HG03039 (cell line): ENCODE data around the gene CYP27B1.
"Not testable (repeated sequence)": the region's sequence is repeated elsewhere in the genome, so short reads cannot be mapped to it uniquely, and the experiment has no call there.

Source experiments
- ATAC-seq: cut with Tn5 transposase; IDR thresholded peaks from one replicate; pipeline ENCODE4 v1.9.1; 2021; ENCODE audit warnings: mild to moderate bottlenecking, moderate library complexity; ENCODE audit not compliant: unreplicated experiment

CYP27B1 gene

DNA sequence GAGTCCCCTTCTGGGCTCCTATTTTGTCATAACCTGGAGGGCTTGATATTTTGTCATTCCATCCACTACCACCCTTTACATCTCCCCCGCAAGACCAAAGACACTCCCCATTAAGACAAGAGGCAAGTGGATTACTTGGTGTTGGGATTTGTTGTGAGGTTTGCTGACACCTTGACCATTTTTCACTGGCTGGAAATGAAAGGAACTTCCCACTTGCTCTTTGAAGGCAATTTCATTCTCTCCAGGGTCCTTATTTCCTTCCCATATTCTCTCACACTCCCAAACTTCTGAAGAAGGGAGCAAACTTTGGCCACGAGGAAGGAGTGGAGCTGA lies 43.3 kb downstream of the CYP27B1 start:
- no peak for ATAC-seq

DNA sequence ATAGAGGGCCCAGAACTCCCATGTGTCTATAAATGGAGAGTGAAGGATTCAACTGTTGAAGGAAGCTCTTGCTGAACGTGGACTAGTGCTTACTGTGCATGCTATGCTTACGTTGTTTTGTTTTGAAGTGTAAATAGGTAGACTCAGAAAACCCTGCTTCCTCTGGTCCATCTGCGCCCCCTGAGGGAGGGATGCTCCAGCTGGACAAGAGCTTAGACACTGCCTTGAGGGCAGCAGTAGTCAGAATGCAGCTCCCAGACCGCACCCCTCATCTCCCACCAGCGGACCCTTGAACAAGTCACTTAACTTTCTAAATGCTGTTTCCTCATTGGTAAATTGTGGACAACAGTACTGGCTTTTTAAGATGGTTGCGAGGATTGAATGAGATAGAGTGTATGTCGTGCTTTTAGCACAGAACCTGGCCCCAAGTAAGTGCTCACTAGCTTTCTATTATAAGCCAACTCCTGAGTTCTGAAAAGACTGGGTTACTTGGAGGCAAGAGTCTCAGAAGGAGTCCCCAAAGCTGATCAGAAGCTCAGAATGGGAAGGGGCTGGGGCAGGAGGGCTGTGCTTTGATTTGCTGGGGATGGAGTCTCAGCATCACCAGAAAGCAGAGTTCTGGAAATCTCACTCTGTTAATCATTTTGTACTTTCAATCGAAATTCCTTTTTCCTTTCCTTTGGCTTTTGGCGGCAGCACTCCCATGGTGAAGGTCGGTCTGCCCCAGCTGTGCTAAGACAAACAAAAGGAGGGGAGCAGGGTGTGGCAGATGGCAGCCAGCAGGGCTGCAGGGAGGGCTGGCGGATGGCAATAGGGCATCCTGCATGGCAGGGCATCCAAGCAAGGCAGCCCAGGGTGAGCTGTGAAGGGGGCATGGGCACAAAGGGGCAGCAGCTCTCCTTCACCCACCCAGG lies 43.9 kb downstream of the CYP27B1 start:
- no peak for ATAC-seq

DNA sequence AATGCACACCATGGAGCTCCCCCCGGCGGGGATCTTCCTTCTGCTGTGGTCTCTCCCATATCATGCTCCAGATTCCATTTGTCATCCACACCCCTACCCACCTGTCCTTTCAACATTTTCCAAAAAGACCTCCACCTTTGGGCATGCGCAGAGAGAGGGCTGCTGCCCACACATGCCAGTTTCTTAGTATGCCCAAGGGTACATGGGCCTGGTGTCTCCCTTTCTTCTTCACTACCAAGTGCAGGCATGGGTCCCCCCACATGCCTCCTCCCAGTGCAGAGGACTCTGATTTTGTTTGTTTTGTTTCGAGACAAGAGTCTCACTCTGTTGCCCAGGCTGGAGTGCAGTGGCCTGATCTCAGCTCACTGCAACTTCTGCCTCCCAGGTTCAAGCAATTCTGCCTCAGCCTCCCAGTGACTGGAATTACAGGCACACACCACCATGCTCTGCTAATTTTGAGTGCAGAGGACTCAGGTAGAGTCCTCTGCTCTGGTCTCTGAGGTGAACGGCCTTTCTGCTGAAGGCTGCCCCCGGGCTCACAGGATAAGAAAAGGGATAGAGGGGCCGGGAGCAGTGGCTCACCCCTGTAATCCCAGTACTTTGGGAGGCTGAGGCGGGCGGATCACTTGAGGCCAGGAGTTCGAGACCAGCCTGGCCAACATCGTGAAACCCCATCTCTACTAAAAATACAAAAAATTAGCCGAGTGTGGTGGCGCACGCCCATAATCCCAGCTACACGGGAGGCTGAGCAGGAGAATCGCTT lies 44.9 kb downstream of the CYP27B1 start:
- ATAC-seq, result not testable (repeated sequence)

DNA sequence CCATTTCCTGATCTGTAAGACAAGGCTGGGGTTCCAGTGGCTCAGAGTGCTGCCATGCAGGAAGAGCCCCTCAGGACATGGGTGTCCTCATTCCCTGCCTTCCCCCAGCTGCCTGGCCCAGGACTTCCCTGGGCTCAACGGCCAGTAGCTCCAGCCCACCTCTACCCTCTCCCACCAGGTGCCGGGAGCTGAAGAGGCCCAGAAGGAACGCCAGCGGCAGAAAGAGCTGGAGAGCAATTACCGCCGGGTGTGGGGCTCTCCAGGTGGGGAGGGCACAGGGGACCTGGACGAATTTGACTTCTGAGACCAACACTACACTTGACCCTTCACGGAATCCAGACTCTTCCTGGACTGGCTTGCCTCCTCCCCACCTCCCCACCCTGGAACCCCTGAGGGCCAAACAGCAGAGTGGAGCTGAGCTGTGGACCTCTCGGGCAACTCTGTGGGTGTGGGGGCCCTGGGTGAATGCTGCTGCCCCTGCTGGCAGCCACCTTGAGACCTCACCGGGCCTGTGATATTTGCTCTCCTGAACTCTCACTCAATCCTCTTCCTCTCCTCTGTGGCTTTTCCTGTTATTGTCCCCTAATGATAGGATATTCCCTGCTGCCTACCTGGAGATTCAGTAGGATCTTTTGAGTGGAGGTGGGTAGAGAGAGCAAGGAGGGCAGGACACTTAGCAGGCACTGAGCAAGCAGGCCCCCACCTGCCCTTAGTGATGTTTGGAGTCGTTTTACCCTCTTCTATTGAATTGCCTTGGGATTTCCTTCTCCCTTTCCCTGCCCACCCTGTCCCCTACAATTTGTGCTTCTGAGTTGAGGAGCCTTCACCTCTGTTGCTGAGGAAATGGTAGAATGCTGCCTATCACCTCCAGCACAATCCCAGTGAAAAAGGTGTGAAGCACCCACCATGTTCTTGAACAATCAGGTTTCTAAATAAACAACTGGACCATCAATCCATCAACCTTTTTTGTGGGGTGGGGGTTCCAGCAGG lies 46.0 kb downstream of the CYP27B1 start:
- ATAC-seq, result no peak

GRCh38 chr12:57719777-57720605 lies 46.9 kb downstream of the CYP27B1 start:
- ATAC-seq, result no peak

DNA sequence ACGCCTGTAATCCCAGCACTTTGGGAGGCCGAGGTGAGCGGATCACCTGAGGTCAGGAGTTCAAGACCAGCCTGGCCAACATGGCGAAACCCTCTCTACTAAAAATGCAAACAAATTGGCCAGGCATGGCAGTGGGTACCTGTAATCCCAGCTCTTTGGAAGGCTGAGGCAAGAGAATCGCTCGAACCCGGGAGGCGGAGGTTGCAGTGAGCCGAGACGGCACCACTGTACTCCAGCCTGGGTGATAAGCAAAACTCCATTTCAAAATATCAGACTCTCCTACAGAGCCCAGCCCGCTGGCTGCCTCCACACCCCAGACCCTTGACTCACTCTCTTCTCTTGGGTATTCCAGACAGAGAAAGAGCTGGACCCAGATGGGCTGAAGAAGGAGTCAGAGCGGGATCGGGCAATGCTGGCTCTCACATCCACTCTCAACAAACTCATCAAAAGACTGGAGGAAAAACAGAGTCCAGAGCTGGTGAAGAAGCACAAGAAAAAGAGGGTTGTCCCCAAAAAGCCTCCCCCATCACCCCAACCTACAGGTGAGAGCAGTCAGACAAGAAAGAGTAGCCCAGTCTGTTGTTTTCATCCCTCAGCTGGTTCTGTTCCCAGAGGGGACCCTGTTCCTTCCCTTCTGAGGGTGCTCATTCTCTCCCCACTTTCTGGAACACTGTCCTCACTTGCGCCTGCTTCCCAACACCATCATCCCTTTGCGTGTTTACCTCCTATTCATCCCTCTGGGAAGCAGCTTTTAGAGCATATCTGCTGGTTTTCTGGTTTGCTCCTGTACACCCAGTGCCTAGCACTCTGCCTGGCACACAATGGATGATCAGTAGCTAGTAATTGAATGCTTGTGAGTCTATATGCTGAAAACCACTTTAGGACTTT lies 48.0 kb downstream of the CYP27B1 start:
- ATAC-seq, result no peak

DNA sequence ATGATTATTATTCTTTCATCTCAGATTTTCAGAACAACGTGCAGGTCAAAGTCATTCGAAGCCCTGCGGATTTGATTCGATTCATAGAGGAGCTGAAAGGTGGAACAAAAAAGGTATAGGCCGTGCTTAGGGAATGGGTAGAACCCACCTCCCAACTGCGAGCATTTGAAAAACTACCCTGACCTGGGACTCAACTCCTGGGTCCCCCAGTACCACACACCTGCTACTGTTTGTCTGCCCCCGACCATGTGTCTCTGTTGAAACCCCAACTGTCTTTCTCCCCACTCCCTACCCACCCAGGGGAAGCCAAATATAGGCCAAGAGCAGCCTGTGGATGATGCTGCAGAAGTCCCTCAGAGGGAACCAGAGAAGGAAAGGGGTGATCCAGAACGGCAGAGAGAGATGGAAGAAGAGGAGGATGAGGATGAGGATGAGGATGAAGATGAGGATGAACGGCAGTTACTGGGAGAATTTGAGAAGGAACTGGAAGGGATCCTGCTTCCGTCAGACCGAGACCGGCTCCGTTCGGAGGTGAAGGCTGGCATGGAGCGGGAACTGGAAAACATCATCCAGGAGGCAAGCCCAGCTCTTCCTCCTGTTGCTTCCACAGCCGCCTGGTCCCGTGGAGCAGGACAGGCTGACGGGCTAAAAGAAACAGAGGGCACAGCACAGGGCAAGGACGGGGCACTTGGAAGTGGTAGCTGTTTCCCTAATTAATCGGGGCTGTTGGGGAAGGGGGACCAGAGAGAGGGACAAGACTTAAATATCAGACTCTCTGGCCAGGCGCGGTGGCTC lies 48.8 kb downstream of the CYP27B1 start:
- no peak for ATAC-seq

DNA sequence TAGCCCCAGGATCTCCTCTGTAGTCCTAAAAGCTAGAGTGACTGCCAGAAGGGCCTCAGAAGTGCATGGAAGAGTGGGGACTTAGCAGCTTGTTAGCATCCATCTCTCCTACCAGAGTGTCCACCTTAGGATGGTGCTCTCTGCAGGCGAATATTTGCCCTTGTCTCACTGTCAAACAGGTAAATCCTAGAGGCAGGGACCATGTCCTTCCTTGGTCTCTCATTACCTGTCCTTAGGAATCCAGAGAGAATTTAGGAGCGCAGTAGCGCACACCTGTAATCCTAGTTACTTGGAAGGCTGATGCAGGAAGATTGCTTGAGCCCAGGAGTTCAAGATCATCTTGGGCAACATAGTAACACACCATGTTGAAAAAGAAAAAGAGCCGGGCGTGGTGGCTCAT lies 49.7 kb downstream of the CYP27B1 start:
- ATAC-seq, result no peak

DNA sequence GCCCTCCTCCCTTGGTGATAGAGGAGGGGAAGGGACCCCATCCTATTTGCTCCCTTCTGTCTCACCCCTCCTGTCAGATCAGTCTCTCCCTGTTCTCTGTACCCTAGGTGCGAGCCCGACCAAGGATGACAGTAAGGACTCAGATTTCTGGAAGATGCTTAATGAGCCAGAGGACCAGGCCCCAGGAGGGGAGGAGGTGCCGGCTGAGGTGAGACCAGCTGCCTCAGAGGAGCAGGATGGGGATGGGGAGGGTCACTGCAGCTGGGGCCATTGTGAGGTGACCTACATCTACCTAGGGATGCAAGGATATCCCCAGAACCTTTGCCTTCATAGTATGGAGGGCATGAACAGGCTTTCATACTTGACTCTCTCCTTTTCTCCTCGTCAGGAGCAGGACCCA lies 50.6 kb downstream of the CYP27B1 start:
- ATAC-seq, result no peak

- no peak for ATAC-seq
Observed at GRCh38 chr12:57715786-57716185, 51.1 kb downstream of the CYP27B1 start.

DNA sequence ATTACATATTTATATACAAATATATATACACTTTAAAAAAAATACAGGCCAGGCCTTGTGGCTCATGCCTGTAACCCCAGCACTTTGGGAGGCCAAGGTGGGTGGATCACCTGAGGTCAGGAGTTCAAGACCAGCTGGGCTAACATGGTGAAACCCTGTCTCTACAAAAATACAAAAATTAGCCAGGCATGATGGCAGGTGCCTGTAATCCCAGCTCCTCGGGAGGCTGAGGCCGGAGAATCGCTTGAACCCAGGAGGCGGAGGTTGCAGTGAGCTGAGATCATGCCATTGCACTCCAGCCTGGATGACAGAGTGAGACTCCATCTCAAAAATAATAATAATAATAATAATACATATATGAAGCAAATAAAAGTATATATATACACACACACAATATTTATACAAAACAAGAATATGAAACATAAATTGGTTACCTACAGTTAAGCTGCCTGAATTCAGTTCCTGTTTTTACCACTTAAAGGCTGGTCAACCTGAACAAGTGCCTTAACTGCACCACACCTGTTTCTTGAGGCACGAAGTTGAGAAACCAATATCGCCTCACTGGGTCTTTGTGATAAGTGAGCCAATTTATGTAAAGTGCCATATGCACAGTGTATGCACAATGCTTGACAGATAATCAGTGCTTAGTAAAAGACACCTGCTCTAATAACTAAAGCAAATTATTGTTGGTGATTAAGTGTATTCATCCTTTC lies 51.7 kb downstream of the CYP27B1 start:
- not testable (repeated sequence) for ATAC-seq

DNA sequence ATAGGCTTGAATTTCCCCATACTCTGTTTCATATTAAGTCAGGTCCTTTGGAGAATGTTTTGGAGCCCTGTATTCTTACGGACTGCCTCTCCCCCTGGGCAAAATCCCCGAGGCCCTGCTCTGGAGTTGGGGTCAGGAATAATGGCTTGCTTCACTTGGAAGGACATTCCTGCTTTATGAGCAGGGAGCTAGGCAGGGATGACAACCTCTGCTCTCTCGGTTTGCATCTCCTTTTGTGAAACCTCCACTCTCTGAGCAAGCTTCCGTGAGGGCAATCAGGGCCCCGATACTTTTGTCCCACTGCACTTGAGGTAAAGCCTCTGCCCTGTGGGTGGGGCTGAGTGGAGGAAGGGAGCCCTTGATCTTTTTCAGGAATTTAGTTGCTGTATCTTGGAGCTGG lies 53.7 kb downstream of the CYP27B1 start:
- ATAC-seq, result no peak

DNA sequence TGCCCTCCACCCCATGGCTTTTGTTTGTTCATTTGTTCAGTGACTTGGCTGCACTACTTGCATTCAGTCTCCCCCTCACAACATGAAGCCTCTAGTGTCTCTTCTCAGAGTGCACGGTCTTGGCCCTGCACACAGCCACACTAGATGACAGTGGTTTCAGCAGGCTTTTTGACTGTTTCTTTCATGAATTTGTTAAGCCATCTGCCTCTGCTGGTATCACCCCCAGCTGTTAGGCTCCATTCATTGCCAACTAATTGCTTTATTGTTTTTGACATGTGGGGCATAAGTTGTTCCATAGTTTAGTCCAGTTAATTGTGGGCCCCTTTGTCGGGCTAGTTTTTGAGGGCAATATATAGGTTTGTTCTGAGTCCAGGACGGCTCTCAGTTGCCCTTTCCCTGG lies 54.2 kb downstream of the CYP27B1 start:
- no peak for ATAC-seq
